GM23338 (cell line): Measurements from ENCODE around the gene SELE.

Source experiments
- CREB1 ChIP-seq: fragments of 250-450 bp; sonication (Bioruptor Pico); IDR thresholded peaks from 2 replicates; pipeline ENCODE4 v1.5.0; 2020; ENCODE audit warnings: low read depth, mild to moderate bottlenecking, moderate library complexity
- EZH2 ChIP-seq: fragments of 200-600 bp; sonication (generic); IDR thresholded peaks from one replicate; pipeline ENCODE4 v1.8.0; 2017; ENCODE audit warnings: antibody characterized with exemption, mild to moderate bottlenecking, low read depth; ENCODE audit not compliant: unreplicated experiment
- EZH2phosphoT487 ChIP-seq: fragments of 200-600 bp; sonication (generic); IDR thresholded peaks from one replicate; pipeline ENCODE4 v1.8.1; 2018; ENCODE audit warnings: antibody characterized with exemption; ENCODE audit not compliant: unreplicated experiment
- JUNB ChIP-seq: IDR thresholded peaks from one replicate; pipeline ENCODE4 v1.6.1; 2016; ENCODE audit warnings: antibody characterized with exemption; ENCODE audit not compliant: unreplicated experiment
- POLR2AphosphoS5 ChIP-seq: IDR thresholded peaks from 2 replicates; pipeline ENCODE4 v1.6.1; 2016; ENCODE audit warnings: antibody characterized with exemption, low read depth
- STAT1 ChIP-seq: IDR thresholded peaks from one replicate; pipeline ENCODE4 v1.6.1; 2016; ENCODE audit warnings: antibody characterized with exemption; ENCODE audit not compliant: unreplicated experiment
- TF ChIP-seq, protein P1 (sequence below), 2 experiments: fragments of 200-600 bp in 1 of 2; sonication (generic) in 1 of 2; conservative IDR thresholded peaks; 2 replicates each; pipeline versions ENCODE4 v1.5.1 to v1.6.1; 2016 to 2017; ENCODE audit warnings: antibody characterized with exemption in 2 of 2, low read depth in 2 of 2, mild to moderate bottlenecking in 2 of 2, moderate library complexity in 1 of 2
- TF ChIP-seq, protein P2 (sequence below): IDR thresholded peaks from one replicate; pipeline ENCODE4 v1.6.1; 2018; ENCODE audit warnings: antibody characterized with exemption; ENCODE audit not compliant: unreplicated experiment

DNA sequence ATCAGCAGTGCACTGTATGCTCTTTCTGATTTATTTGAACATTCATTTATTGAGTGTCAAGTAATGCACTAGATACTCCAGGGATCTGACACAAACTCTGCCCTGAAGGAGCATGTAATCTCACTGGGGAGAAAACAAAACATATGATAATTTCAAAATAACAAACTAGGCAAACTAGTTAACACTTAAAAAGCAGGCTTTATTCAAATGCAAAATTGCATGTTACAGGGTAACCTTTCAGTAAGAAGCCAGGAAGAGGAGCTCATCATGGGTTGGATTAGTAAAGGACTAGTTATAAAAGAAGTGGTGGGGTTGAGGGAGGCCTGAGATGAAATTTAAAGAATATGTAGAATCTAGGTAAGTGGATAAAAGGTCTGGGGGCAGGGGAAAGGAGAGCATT, 43.4 kb downstream of the SELE start:
- TF ChIP-seq EZH2, result no peak
- no peak for TF ChIP-seq EZH2phosphoT487
- TF ChIP-seq, protein P1, sequence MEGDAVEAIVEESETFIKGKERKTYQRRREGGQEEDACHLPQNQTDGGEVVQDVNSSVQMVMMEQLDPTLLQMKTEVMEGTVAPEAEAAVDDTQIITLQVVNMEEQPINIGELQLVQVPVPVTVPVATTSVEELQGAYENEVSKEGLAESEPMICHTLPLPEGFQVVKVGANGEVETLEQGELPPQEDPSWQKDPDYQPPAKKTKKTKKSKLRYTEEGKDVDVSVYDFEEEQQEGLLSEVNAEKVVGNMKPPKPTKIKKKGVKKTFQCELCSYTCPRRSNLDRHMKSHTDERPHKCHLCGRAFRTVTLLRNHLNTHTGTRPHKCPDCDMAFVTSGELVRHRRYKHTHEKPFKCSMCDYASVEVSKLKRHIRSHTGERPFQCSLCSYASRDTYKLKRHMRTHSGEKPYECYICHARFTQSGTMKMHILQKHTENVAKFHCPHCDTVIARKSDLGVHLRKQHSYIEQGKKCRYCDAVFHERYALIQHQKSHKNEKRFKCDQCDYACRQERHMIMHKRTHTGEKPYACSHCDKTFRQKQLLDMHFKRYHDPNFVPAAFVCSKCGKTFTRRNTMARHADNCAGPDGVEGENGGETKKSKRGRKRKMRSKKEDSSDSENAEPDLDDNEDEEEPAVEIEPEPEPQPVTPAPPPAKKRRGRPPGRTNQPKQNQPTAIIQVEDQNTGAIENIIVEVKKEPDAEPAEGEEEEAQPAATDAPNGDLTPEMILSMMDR (conservative IDR thresholded peaks at IDR 0.05; ENCODE audit: low read depth in 2 of 2), result no peak
- no peak for TF ChIP-seq JUNB
- TF ChIP-seq CREB1, result no peak
- TF ChIP-seq, protein P2, sequence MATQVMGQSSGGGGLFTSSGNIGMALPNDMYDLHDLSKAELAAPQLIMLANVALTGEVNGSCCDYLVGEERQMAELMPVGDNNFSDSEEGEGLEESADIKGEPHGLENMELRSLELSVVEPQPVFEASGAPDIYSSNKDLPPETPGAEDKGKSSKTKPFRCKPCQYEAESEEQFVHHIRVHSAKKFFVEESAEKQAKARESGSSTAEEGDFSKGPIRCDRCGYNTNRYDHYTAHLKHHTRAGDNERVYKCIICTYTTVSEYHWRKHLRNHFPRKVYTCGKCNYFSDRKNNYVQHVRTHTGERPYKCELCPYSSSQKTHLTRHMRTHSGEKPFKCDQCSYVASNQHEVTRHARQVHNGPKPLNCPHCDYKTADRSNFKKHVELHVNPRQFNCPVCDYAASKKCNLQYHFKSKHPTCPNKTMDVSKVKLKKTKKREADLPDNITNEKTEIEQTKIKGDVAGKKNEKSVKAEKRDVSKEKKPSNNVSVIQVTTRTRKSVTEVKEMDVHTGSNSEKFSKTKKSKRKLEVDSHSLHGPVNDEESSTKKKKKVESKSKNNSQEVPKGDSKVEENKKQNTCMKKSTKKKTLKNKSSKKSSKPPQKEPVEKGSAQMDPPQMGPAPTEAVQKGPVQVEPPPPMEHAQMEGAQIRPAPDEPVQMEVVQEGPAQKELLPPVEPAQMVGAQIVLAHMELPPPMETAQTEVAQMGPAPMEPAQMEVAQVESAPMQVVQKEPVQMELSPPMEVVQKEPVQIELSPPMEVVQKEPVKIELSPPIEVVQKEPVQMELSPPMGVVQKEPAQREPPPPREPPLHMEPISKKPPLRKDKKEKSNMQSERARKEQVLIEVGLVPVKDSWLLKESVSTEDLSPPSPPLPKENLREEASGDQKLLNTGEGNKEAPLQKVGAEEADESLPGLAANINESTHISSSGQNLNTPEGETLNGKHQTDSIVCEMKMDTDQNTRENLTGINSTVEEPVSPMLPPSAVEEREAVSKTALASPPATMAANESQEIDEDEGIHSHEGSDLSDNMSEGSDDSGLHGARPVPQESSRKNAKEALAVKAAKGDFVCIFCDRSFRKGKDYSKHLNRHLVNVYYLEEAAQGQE, result no peak
- TF ChIP-seq POLR2AphosphoS5, result no peak
- TF ChIP-seq STAT1, result no peak
